HEK293T (cell line): ENCODE measurements around the gene SUPT3H.

Experiments used
- ARNT ChIP-seq: fragments of 450-650 bp; IDR thresholded peaks from 2 replicates; pipeline ENCODE4 v1.6.1; 2017; ENCODE audit warnings: mild to moderate bottlenecking
- BHLHE40 ChIP-seq: fragments of 450-650 bp; IDR thresholded peaks from 2 replicates; pipeline ENCODE4 v1.6.1; 2016; ENCODE audit warnings: mild to moderate bottlenecking, moderate library complexity, borderline replicate concordance
- FOXA1 ChIP-seq: fragments of 450-650 bp; IDR thresholded peaks from 2 replicates; pipeline ENCODE4 v1.6.1; 2016; ENCODE audit warnings: mild to moderate bottlenecking
- FOXM1 ChIP-seq: fragments of 450-650 bp; IDR thresholded peaks from 2 replicates; pipeline ENCODE4 v1.6.1; 2017; ENCODE audit warnings: mild to moderate bottlenecking, borderline replicate concordance
- LEF1 ChIP-seq: fragments of 450-650 bp; IDR thresholded peaks from 2 replicates; pipeline ENCODE4 v1.6.1; 2017; ENCODE audit warnings: mild to moderate bottlenecking, borderline replicate concordance
- NFRKB ChIP-seq: fragments of 450-650 bp; IDR thresholded peaks from 2 replicates; pipeline ENCODE4 v1.6.1; 2016; ENCODE audit warnings: mild to moderate bottlenecking, moderate library complexity
- SUZ12 ChIP-seq: fragments of 450-650 bp; IDR thresholded peaks from 2 replicates; pipeline ENCODE4 v1.6.1; 2016; ENCODE audit warnings: mild to moderate bottlenecking
- TARDBP ChIP-seq: fragments of 450-650 bp; IDR thresholded peaks from 2 replicates; pipeline ENCODE4 v1.6.1; 2016
- ZNF384 ChIP-seq: fragments of 450-650 bp; IDR thresholded peaks from 2 replicates; pipeline ENCODE4 v1.6.1; 2016

GRCh38 chr6:45021676-45022075 lies 356.1 kb downstream of the SUPT3H start:
- TF ChIP-seq LEF1 = no peak
- TF ChIP-seq NFRKB = no peak
- TF ChIP-seq FOXA1 = no peak
- no peak for TF ChIP-seq TARDBP
- TF ChIP-seq FOXM1 = no peak
- TF ChIP-seq ZNF384 = no peak
- TF ChIP-seq BHLHE40 = no peak
- no peak for TF ChIP-seq ARNT
- no peak for TF ChIP-seq SUZ12
